ENCODE data around the gene PSMD8. TPM values are rescaled to one million over a fixed set of nuclear protein-coding genes. Genes with fewer than 3 reads are reported as not detected.

The PSMD8 gene
- total RNA-seq, 1 donor from 2014 or later = 391 TPM

Other genes with a start within 250 kb of the PSMD8 start
- gene DPF1, start 150.3 kb upstream of the PSMD8 start, total RNA-seq = 1.2 and 1.7 TPM in 2 replicates
- not detected in 2 replicates for gene PPP1R14A, start 118.2 kb upstream of the PSMD8 start, total RNA-seq
- gene SPINT2, start 110.0 kb upstream of the PSMD8 start, total RNA-seq = 0.11 TPM in 1 of 2 replicates, not detected in the other
- not detected in 2 replicates for gene C19orf33, start 70.3 kb upstream of the PSMD8 start, total RNA-seq
- 51.6 and 68.5 TPM in 2 replicates for gene YIF1B, start 58.6 kb upstream of the PSMD8 start, total RNA-seq
- 1.2 and 2.3 TPM in 2 replicates for gene KCNK6, start 54.7 kb upstream of the PSMD8 start, total RNA-seq
- 0.78 and 1.1 TPM in 2 replicates for gene CATSPERG, start 38.7 kb upstream of the PSMD8 start, total RNA-seq
- gene GGN, start 13.5 kb downstream of the PSMD8 start, total RNA-seq = 0.36 and 0.59 TPM in 2 replicates
- gene SPRED3, start 14.1 kb downstream of the PSMD8 start, total RNA-seq = 0.83 and 1.5 TPM in 2 replicates
- gene FAM98C, start 28.5 kb downstream of the PSMD8 start, total RNA-seq = 11.7 and 11.8 TPM in 2 replicates
- gene RASGRP4, start 51.6 kb downstream of the PSMD8 start, total RNA-seq = 0.16 and 0.19 TPM in 2 replicates
- 166 and 168 TPM in 2 replicates for gene RYR1, start 59.1 kb downstream of the PSMD8 start, total RNA-seq
- gene MAP4K1, start 243.4 kb downstream of the PSMD8 start, total RNA-seq = 0.13 and 0.57 TPM in 2 replicates
- 228 and 269 TPM in 2 replicates for gene EIF3K, start 244.6 kb downstream of the PSMD8 start, total RNA-seq

Data from myocyte (in vitro differentiated cells).